Vagina (tissue), 2 donors: ENCODE data around the gene ZBTB42. TPM values are rescaled to one million over a fixed set of nuclear protein-coding genes. Genes with fewer than 3 reads are reported as not detected.

Experiments used
- DNase-seq, 2 donors: peaks; one replicate each; pipeline ENCODE4 v3.0.0-alpha.2; 2017; ENCODE audit errors: extremely low spot score in 2 of 2
- H3K27ac ChIP-seq: fragments of 200-600 bp; sonication (generic); one replicate; pipeline ENCODE4 v1.5.1; 2019
- H3K27me3 ChIP-seq: fragments of 200-600 bp; sonication (generic); one replicate; pipeline ENCODE4 v1.5.1; 2019
- H3K36me3 ChIP-seq, 2 donors: fragments of 200-600 bp; sonication (generic); one replicate each; pipeline ENCODE4 v1.5.1; 2017 to 2019
- H3K4me1 ChIP-seq: fragments of 200-600 bp; sonication (generic); one replicate; pipeline ENCODE4 v1.5.1; 2019
- H3K4me3 ChIP-seq, 2 donors: fragments of 200-600 bp; sonication (generic); 1 replicate in 1 of 2; 2 replicates in 1 of 2; pipeline ENCODE4 v1.5.1; 2016 to 2019
- H3K9me3 ChIP-seq: fragments of 200-600 bp; sonication (generic); one replicate; pipeline ENCODE4 v1.5.1; 2019
- POLR2A ChIP-seq, 2 donors: fragments of 450-650 bp; IDR thresholded peaks; one replicate each; pipeline ENCODE4 v1.6.1; 2017; ENCODE audit warnings: antibody characterized with exemption in 2 of 2, mild to moderate bottlenecking in 2 of 2, moderate library complexity in 2 of 2
- POLR2AphosphoS5 ChIP-seq, 2 donors: sonication (generic); formaldehyde crosslinking; IDR thresholded peaks; one replicate each; pipeline ENCODE4 v1.9.0; 2017; ENCODE audit warnings: antibody characterized with exemption in 2 of 2, mild to moderate bottlenecking in 2 of 2, low read depth in 1 of 2; ENCODE audit not compliant: insufficient read depth in 1 of 2
- intact Hi-C: fragments of 100-400 bp; cut with DNase I; formaldehyde crosslinking; loops from one replicate; pipeline ENCODE4 v1.15.1; 2023
- total RNA-seq: library from RNA; depleted of rRNA; stranded (reverse); fragments of >200 nt; gene quantifications from one replicate; pipeline ENCODE4 v1.2.3, GENCODE V29; 2016
- TF ChIP-seq, protein P1 (sequence below), 3 experiments: fragments of 450-650 bp in 2 of 3; fragments of 200-600 bp in 1 of 3; sonication (generic) in 1 of 3; IDR thresholded peaks; one replicate each; pipeline ENCODE4 v1.5.1; 2017 to 2019; ENCODE audit warnings: antibody characterized with exemption in 3 of 3, mild to moderate bottlenecking in 2 of 3, moderate library complexity in 2 of 3

The ZBTB42 gene
- total RNA-seq, 1 donor from 2014 or later, result 7.6 TPM

- peaks cover 0 to 17% of the 10 kb centered on the region in 2 donors for H3K36me3 ChIP-seq
- no peaks in the 10 kb centered on the region for H3K27me3 ChIP-seq
- peaks cover 59% of the 10 kb centered on the region for H3K4me1 ChIP-seq
- intact Hi-C loops, result loop anchor here (10.0 kb wide), 1 partner anchor 193 kb away; the partner anchor contains the start of gene CLBA1
- no peak for DNase-seq
- TF ChIP-seq, protein P1, sequence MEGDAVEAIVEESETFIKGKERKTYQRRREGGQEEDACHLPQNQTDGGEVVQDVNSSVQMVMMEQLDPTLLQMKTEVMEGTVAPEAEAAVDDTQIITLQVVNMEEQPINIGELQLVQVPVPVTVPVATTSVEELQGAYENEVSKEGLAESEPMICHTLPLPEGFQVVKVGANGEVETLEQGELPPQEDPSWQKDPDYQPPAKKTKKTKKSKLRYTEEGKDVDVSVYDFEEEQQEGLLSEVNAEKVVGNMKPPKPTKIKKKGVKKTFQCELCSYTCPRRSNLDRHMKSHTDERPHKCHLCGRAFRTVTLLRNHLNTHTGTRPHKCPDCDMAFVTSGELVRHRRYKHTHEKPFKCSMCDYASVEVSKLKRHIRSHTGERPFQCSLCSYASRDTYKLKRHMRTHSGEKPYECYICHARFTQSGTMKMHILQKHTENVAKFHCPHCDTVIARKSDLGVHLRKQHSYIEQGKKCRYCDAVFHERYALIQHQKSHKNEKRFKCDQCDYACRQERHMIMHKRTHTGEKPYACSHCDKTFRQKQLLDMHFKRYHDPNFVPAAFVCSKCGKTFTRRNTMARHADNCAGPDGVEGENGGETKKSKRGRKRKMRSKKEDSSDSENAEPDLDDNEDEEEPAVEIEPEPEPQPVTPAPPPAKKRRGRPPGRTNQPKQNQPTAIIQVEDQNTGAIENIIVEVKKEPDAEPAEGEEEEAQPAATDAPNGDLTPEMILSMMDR (IDR thresholded peaks at IDR 0.05), result no peak
- no peak for TF ChIP-seq POLR2AphosphoS5 (IDR thresholded peaks at IDR 0.05; ENCODE audit: insufficient read depth in 1 of 2, low read depth in 1 of 2)
- TF ChIP-seq POLR2A (IDR thresholded peaks at IDR 0.05), result no peak
- H3K4me3 ChIP-seq, result no peak overlapping the region
- no peaks in the 10 kb centered on the region for H3K9me3 ChIP-seq
- H3K27ac ChIP-seq, result no peak overlapping the region
These were observed 9.5 kb upstream of the ZBTB42 start for GRCh38 chr14:104791425-104791824.

DNA sequence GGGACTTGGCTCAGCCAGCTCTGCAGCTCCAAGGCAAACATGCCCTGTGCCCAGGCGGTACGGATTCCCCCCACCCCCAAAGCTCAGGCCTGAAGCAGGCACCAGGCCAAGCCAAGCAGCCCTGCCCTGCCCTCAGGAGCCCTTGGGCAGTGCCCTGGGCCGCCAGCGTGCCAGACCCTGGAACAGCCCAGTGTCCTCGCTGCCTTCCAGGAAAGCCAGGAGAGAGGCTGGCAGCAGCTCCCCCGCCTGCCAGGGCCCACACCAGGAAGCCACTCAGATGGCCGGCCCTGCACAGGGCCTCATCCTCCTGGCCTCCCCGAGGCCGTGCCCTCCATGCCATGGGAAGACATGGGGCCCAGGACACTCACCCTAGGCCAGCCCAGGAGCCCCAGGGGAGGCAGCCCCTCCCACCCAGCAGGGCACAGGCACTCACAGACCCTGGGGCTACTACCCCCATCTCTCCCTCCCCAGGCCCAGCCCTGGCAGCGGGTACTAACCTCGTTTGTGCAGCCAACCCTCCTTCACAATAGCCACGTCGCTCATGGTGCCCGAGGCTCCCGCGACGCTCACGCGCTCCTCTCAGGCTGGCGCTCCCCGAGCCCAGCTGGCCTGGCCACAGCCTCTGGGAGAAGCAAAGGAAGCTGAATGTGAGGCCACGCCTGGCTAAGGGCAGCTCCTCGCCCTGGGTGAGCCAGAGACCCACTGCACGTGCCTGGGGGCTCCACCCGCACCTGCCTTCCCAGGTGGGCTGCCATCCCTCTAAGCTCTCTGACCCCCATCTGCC is 8.6 kb upstream of the ZBTB42 start:
- Histone ChIP-seq H3K4me1 (peaks cover 50% of the 10 kb centered on the region), H3K4me3 (no peak overlapping the region), H3K27me3 (no peaks in the 10 kb centered on the region), H3K36me3 (peaks cover 0 to 17% of the 10 kb centered on the region in 2 donors), H3K27ac (no peak overlapping the region), H3K9me3 (no peaks in the 10 kb centered on the region)
- TF ChIP-seq, protein P1 (IDR thresholded peaks at IDR 0.05), result no peak
- TF ChIP-seq POLR2A (IDR thresholded peaks at IDR 0.05), result no peak
- TF ChIP-seq POLR2AphosphoS5 (IDR thresholded peaks at IDR 0.05; ENCODE audit: insufficient read depth in 1 of 2, low read depth in 1 of 2), result no peak
- intact Hi-C loops, result loop anchor here (10.0 kb wide), 1 partner anchor 193 kb away; the partner anchor contains the start of gene CLBA1
- no peak for DNase-seq

- Histone ChIP-seq H3K4me3 (peak overlapping the region; percentile 80 to 97), H3K9me3 (no peaks in the 10 kb centered on the region), H3K27me3 (no peaks in the 10 kb centered on the region), H3K4me1 (peaks cover 48% of the 10 kb centered on the region), H3K27ac (no peak overlapping the region), H3K36me3 (peaks cover 0 to 17% of the 10 kb centered on the region in 2 donors)
- TF ChIP-seq POLR2AphosphoS5 (IDR thresholded peaks at IDR 0.05; ENCODE audit: insufficient read depth in 1 of 2, low read depth in 1 of 2), result no peak
- no peak for TF ChIP-seq POLR2A (IDR thresholded peaks at IDR 0.05)
- TF ChIP-seq, protein P1 (IDR thresholded peaks at IDR 0.05), result no peak
- DNase-seq, result no peak
- intact Hi-C loops, result loop anchor here (10.0 kb wide), 1 partner anchor 192 kb away; the partner anchor contains the start of gene CLBA1
These were observed 7.8 kb upstream of the ZBTB42 start for GRCh38 chr14:104792945-104793702.

DNA sequence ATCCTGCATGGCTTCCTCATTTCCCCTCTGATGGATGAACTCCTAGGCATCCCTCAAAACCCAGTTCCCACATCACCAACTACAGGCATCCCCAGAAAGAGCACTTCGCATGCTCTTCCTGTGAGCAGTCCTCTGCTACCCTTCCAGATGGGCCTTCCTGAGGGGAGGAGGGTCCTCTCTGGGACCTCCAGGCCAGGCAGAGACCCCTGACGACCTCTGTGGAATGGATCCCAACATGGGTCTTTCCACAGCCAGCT is 7.3 kb upstream of the ZBTB42 start:
- no peak for TF ChIP-seq POLR2A (IDR thresholded peaks at IDR 0.05)
- TF ChIP-seq POLR2AphosphoS5 (IDR thresholded peaks at IDR 0.05; ENCODE audit: insufficient read depth in 1 of 2, low read depth in 1 of 2), result no peak
- TF ChIP-seq, protein P1 (IDR thresholded peaks at IDR 0.05), result no peak
- Histone ChIP-seq H3K27ac (no peak overlapping the region), H3K4me3 (peak overlapping the region; percentile 80 to 97), H3K36me3 (peaks cover 0 to 17% of the 10 kb centered on the region in 2 donors), H3K27me3 (no peaks in the 10 kb centered on the region), H3K4me1 (peaks cover 44% of the 10 kb centered on the region), H3K9me3 (no peaks in the 10 kb centered on the region)
- intact Hi-C loops, result loop anchor here (10.0 kb wide), 1 partner anchor 191 kb away; the partner anchor contains the start of gene CLBA1
- no peak for DNase-seq
